Measurements from ENCODE around the gene SIK2. TPM values are rescaled to one million over a fixed set of nuclear protein-coding genes. Genes with fewer than 3 reads are reported as not detected.
A peak's percentile ranks its signal among the peaks of the same experiment; 100 is the strongest.

The SIK2 gene
- total and polyA plus RNA-seq, 4 donors = 18.1 to 26.6 (median 19.7) TPM

DNA sequence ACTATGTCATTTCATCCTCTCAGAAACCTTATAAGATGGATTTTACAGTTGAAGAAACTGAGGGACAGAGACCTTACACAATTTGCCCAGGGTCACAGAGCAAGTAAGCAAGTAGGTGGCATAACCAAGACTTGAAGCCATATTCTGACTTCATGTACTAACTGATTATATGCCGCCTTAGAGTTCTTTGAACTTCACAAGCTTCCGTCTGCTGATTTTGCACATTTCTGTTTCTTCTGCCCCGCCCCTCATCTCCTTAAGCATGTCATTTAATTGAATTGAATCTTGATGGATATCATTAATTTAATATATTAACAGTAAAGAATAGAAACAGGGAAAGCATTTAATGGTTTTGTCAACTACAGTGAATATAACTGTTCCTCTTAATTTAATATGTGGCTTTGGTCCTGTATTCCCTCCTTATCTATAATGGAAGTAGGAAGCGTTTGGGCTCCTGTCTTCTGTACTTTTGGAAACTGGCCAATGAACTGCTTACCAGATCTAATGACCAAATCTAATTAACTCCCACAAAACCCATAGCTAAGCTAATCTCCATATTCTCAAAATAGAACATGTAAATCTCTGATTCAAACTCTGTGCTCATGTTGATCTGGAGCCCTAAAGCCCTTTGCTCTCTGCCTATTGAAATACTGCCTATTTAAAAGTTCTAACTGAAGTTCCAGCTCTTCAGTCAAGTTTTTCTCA, 30.4 kb downstream of the SIK2 start:
- Histone ChIP-seq H3K27ac (ENCODE audit: low read depth, low read length) (no peak overlapping the region), H3K36me3 (ENCODE audit: control insufficient read depth, insufficient read depth, low read length) (no peaks in the 10 kb centered on the region), H3K9me3 (ENCODE audit: control insufficient read depth, insufficient read depth, low read length) (no peaks in the 10 kb centered on the region), H3K4me3 (ENCODE audit: low read depth, low read length) (no peak overlapping the region), H3K4me1 (ENCODE audit: control insufficient read depth, insufficient read depth, low read length) (no peaks in the 10 kb centered on the region), H3K27me3 (ENCODE audit: control insufficient read depth, insufficient read depth, low read length) (no peaks in the 10 kb centered on the region)
- DNase-seq (ENCODE audit: low read depth in 4 of 6, low spot score in 6 of 6) = peak in 2 of 6 donors; percentile 26 to 60
- WGBS (ENCODE audit: insufficient coverage) = no CpG with 5 or more reads among the region's 4 CpGs

GRCh38 chr11:111633248-111633647, 31.0 kb downstream of the SIK2 start:
- no peaks in the 10 kb centered on the region for H3K36me3 ChIP-seq (ENCODE audit: control insufficient read depth, insufficient read depth, low read length)
- no peak overlapping the region for H3K4me3 ChIP-seq (ENCODE audit: low read depth, low read length)
- H3K27ac ChIP-seq (ENCODE audit: low read depth, low read length) = no peak overlapping the region
- no peaks in the 10 kb centered on the region for H3K9me3 ChIP-seq (ENCODE audit: control insufficient read depth, insufficient read depth, low read length)
- 20% methylated on average over 1 of the region's 3 CpGs for WGBS (ENCODE audit: insufficient coverage)
- DNase-seq (ENCODE audit: low read depth in 4 of 6, low spot score in 6 of 6) = peak in 1 of 6 donors; percentile 8
- H3K27me3 ChIP-seq (ENCODE audit: control insufficient read depth, insufficient read depth, low read length) = no peaks in the 10 kb centered on the region
- H3K4me1 ChIP-seq (ENCODE audit: control insufficient read depth, insufficient read depth, low read length) = no peaks in the 10 kb centered on the region

DNA sequence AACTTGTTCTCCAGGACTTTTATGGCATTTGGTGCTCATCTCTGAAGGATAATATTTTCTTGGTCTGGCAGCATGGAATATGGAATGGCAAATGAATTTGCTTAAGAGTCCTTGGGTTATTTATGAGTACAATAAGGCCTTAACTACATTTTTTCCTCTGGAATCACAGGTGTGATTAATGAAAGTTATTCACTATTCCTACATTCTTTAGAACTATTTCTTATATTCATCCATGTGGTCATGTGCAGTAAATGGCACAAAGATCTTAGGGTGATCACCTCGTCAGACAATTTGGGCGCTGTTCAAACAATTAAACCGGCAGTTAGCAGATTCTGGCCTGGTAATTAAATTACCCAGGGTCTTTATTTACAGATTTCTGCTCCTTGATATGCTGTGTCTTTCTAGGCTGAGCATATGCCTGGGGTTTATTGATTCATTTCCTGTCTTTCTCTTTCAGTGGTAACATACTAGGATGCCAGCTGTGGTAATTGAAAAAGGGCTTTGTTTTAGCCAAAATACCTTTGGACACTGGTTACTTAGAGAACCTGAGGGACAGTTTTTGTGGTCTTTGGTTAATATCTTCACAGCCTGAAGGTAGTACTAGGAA, 31.6 kb downstream of the SIK2 start:
- Histone ChIP-seq H3K36me3 (ENCODE audit: control insufficient read depth, insufficient read depth, low read length) (no peaks in the 10 kb centered on the region), H3K27me3 (ENCODE audit: control insufficient read depth, insufficient read depth, low read length) (no peaks in the 10 kb centered on the region), H3K4me1 (ENCODE audit: control insufficient read depth, insufficient read depth, low read length) (no peaks in the 10 kb centered on the region), H3K27ac (ENCODE audit: low read depth, low read length) (no peak overlapping the region), H3K4me3 (ENCODE audit: low read depth, low read length) (no peak overlapping the region), H3K9me3 (ENCODE audit: control insufficient read depth, insufficient read depth, low read length) (no peaks in the 10 kb centered on the region)
- DNase-seq (ENCODE audit: low read depth in 4 of 6, low spot score in 6 of 6) = peak in 2 of 6 donors; percentile 19 to 40
- WGBS (ENCODE audit: insufficient coverage) = 0% methylated on average over 1 of the region's 3 CpGs

GRCh38 chr11:111634981-111635705, 32.9 kb downstream of the SIK2 start:
- Histone ChIP-seq H3K27ac (ENCODE audit: low read depth, low read length) (peak overlapping the region; percentile 72), H3K4me3 (ENCODE audit: low read depth, low read length) (no peak overlapping the region), H3K36me3 (ENCODE audit: control insufficient read depth, insufficient read depth, low read length) (no peaks in the 10 kb centered on the region), H3K9me3 (ENCODE audit: control insufficient read depth, insufficient read depth, low read length) (no peaks in the 10 kb centered on the region), H3K27me3 (ENCODE audit: control insufficient read depth, insufficient read depth, low read length) (no peaks in the 10 kb centered on the region), H3K4me1 (ENCODE audit: control insufficient read depth, insufficient read depth, low read length) (no peaks in the 10 kb centered on the region)
- peak in 1 of 6 donors; percentile 22 for DNase-seq (ENCODE audit: low read depth in 4 of 6, low spot score in 6 of 6)
- WGBS (ENCODE audit: insufficient coverage) = no CpG with 5 or more reads among the region's 5 CpGs

DNA sequence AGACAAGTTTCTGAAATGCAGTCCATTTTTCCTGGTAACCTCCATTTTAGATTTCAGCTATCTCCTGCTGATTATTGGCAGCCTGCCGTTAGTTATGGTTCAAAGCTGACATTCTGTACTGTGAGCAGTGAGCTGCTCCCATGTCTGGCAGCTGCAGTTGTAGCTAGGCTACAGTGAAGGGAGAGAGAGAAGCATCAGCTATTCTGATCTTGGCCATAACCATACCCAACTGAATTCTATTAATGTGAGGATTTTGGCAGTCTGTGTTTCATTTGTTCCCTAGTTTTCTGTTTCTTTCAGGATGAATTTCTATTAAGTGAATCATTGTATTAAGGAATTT, 33.4 kb downstream of the SIK2 start:
- no peaks in the 10 kb centered on the region for H3K36me3 ChIP-seq (ENCODE audit: control insufficient read depth, insufficient read depth, low read length)
- peak overlapping the region; percentile 72 for H3K27ac ChIP-seq (ENCODE audit: low read depth, low read length)
- H3K4me1 ChIP-seq (ENCODE audit: control insufficient read depth, insufficient read depth, low read length) = no peaks in the 10 kb centered on the region
- WGBS (ENCODE audit: insufficient coverage) = no CpG with 5 or more reads among the region's 1 CpG
- peak; percentile 42 to 94 (median 52) for DNase-seq (ENCODE audit: low read depth in 4 of 6, low spot score in 6 of 6)
- no peak overlapping the region for H3K4me3 ChIP-seq (ENCODE audit: low read depth, low read length)
- H3K9me3 ChIP-seq (ENCODE audit: control insufficient read depth, insufficient read depth, low read length) = no peaks in the 10 kb centered on the region
- H3K27me3 ChIP-seq (ENCODE audit: control insufficient read depth, insufficient read depth, low read length) = no peaks in the 10 kb centered on the region

- no peaks in the 10 kb centered on the region for H3K4me1 ChIP-seq (ENCODE audit: control insufficient read depth, insufficient read depth, low read length)
- no peak overlapping the region for H3K27ac ChIP-seq (ENCODE audit: low read depth, low read length)
- DNase-seq (ENCODE audit: low read depth in 4 of 6, low spot score in 6 of 6) = no peak
- no peaks in the 10 kb centered on the region for H3K36me3 ChIP-seq (ENCODE audit: control insufficient read depth, insufficient read depth, low read length)
- H3K4me3 ChIP-seq (ENCODE audit: low read depth, low read length) = no peak overlapping the region
- 100% methylated on average over 2 of the region's 4 CpGs for WGBS (ENCODE audit: insufficient coverage)
- H3K27me3 ChIP-seq (ENCODE audit: control insufficient read depth, insufficient read depth, low read length) = no peaks in the 10 kb centered on the region
- no peaks in the 10 kb centered on the region for H3K9me3 ChIP-seq (ENCODE audit: control insufficient read depth, insufficient read depth, low read length)
These were observed 35.6 kb downstream of the SIK2 start for GRCh38 chr11:111637885-111638284.

DNA sequence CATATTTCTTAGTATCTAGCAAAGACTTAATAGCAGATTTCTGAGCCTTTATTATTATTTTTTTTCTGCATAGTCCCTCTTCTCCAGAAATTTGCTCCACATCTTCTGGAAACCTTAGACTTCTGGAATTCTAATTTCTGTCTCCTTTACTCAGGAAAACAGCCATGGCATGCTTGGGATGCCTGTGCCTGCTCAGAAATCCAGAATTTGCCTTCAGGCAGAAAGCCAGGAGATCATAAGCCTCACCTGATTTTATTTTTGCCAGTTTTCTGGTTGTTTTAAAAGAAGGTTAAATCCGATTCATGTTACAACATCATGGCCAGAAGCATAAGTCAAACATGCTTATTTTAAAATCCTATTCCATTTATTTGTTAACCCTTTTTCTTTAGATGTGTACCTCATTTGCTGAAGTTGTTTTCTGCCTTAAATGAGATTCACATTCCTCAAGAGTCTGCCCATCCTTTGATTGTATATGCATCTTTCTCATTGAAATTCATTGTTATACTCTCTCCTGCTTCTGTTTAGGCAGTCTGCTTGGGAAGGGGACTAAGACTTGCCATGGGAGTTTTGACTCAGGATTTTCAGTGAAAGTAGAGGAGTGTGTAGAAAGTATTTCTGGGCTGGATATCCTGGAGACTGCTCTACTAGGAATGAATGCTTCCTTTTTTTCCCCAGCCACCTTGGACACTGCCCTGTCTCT, 37.1 kb downstream of the SIK2 start:
- Histone ChIP-seq H3K27ac (ENCODE audit: low read depth, low read length) (no peak overlapping the region), H3K4me3 (ENCODE audit: low read depth, low read length) (no peak overlapping the region), H3K27me3 (ENCODE audit: control insufficient read depth, insufficient read depth, low read length) (no peaks in the 10 kb centered on the region), H3K36me3 (ENCODE audit: control insufficient read depth, insufficient read depth, low read length) (no peaks in the 10 kb centered on the region), H3K9me3 (ENCODE audit: control insufficient read depth, insufficient read depth, low read length) (no peaks in the 10 kb centered on the region), H3K4me1 (ENCODE audit: control insufficient read depth, insufficient read depth, low read length) (no peaks in the 10 kb centered on the region)
- WGBS (ENCODE audit: insufficient coverage) = no CpG with 5 or more reads among the region's 1 CpG
- no peak for DNase-seq (ENCODE audit: low read depth in 4 of 6, low spot score in 6 of 6)

GRCh38 chr11:111641339-111642015, 39.2 kb downstream of the SIK2 start:
- Histone ChIP-seq H3K36me3 (ENCODE audit: control insufficient read depth, insufficient read depth, low read length) (no peaks in the 10 kb centered on the region), H3K4me3 (ENCODE audit: low read depth, low read length) (no peak overlapping the region), H3K4me1 (ENCODE audit: control insufficient read depth, insufficient read depth, low read length) (no peaks in the 10 kb centered on the region), H3K9me3 (ENCODE audit: control insufficient read depth, insufficient read depth, low read length) (no peaks in the 10 kb centered on the region), H3K27ac (ENCODE audit: low read depth, low read length) (no peak overlapping the region), H3K27me3 (ENCODE audit: control insufficient read depth, insufficient read depth, low read length) (no peaks in the 10 kb centered on the region)
- no peak for DNase-seq (ENCODE audit: low read depth in 4 of 6, low spot score in 6 of 6)
- no CpG with 5 or more reads among the region's 2 CpGs for WGBS (ENCODE audit: insufficient coverage)

DNA sequence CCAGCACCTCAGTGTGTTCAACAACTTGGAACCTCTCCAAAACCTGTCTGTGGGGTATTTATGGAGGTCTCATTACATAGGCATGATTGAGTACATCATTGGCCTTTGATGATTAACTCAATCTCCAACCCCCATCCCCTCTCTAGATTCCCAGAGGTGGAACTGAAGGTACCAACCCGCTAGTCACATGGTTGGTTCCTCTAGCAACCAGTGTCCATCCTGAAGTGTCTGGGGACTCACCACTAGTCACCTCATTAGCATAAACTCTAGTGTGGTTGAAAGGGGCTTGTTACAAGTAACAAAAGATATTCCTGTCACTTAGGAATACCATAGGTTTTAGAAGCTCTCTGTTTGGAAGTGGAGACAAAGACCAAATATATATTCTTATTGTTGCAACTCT, 40.3 kb downstream of the SIK2 start:
- Histone ChIP-seq H3K27me3 (ENCODE audit: control insufficient read depth, insufficient read depth, low read length) (no peaks in the 10 kb centered on the region), H3K9me3 (ENCODE audit: control insufficient read depth, insufficient read depth, low read length) (no peaks in the 10 kb centered on the region), H3K4me1 (ENCODE audit: control insufficient read depth, insufficient read depth, low read length) (no peaks in the 10 kb centered on the region), H3K27ac (ENCODE audit: low read depth, low read length) (no peak overlapping the region), H3K36me3 (ENCODE audit: control insufficient read depth, insufficient read depth, low read length) (no peaks in the 10 kb centered on the region), H3K4me3 (ENCODE audit: low read depth, low read length) (no peak overlapping the region)
- WGBS (ENCODE audit: insufficient coverage) = no CpG with 5 or more reads among the region's 1 CpG
- no peak for DNase-seq (ENCODE audit: low read depth in 4 of 6, low spot score in 6 of 6)

Data from spinal cord (tissue), 10 donors.